Stomach (tissue), 9 donors: Measurements from ENCODE around the gene KBTBD4. TPM values are rescaled to one million over a fixed set of nuclear protein-coding genes. Genes with fewer than 3 reads are reported as not detected.

Source experiments
- DNase-seq, 2 donors: peaks; one replicate each; pipeline versions ENCODE4 v3.0.0 to v3.0.0-alpha.2; 2013 to 2019
- H3K27ac ChIP-seq, 5 donors: fragments of 200-600 bp in 4 of 5; sonication (generic) in 4 of 5; one replicate each; pipeline ENCODE4 v1.5.1; 2013 to 2019; ENCODE audit warnings: mild to moderate bottlenecking in 1 of 5, moderate library complexity in 1 of 5
- H3K27me3 ChIP-seq, 3 donors: fragments of 200-600 bp; sonication (generic); one replicate each; pipeline ENCODE4 v1.5.1; 2017 to 2019; ENCODE audit warnings: mixed run types in 1 of 3
- H3K36me3 ChIP-seq, 4 donors: fragments of 200-600 bp; sonication (generic); 1 replicate in 3 of 4; 2 replicates in 1 of 4; pipeline ENCODE4 v1.5.1; 2016 to 2019
- H3K4me1 ChIP-seq, 4 donors: fragments of 200-600 bp; sonication (generic); one replicate each; pipeline ENCODE4 v1.5.1; 2016 to 2019
- H3K4me3 ChIP-seq, 4 donors: fragments of 200-600 bp; sonication (generic) in 3 of 4; one replicate each; pipeline ENCODE4 v1.5.1; 2016 to 2019; ENCODE audit warnings: mild to moderate bottlenecking in 1 of 4
- H3K9me3 ChIP-seq, 4 donors: fragments of 200-600 bp; sonication (generic); one replicate each; pipeline ENCODE4 v1.5.1; 2016 to 2019
- CTCF ChIP-seq, 7 experiments: fragments of 450-650 bp in 4 of 7; fragments of 200-600 bp in 3 of 7; sonication (generic) in 3 of 7; IDR thresholded peaks; one replicate each; pipeline ENCODE4 v1.5.1; 2016 to 2019; ENCODE audit warnings: antibody characterized with exemption in 7 of 7, control low read depth in 2 of 7, mild to moderate bottlenecking in 1 of 7
- EP300 ChIP-seq: sonication (generic); formaldehyde crosslinking; IDR thresholded peaks from one replicate; pipeline ENCODE4 v1.6.1; 2017; ENCODE audit warnings: antibody characterized with exemption
- POLR2A ChIP-seq, 4 donors: fragments of 450-650 bp; IDR thresholded peaks; one replicate each; pipeline ENCODE4 v1.6.1; 2016; ENCODE audit warnings: antibody characterized with exemption in 4 of 4, control low read depth in 2 of 4, mild to moderate bottlenecking in 1 of 4, moderate library complexity in 1 of 4
- POLR2AphosphoS5 ChIP-seq, 3 donors: sonication (generic); formaldehyde crosslinking; IDR thresholded peaks; one replicate each; pipeline ENCODE4 v1.6.1; 2016; ENCODE audit warnings: antibody characterized with exemption in 3 of 3
- WGBS, 5 donors: extraction: QIAGEN DNeasy Blood & Tissue Kit in 3 of 5; methylation state at CpG; one replicate each; pipeline versions ENCODE4 v1.1.5 to v1.1.7; 2013 to 2018; 5-methylcytosine and 5-hydroxymethylcytosine counted together
- intact Hi-C: fragments of 100-400 bp; cut with DNase I; formaldehyde crosslinking; loops from one replicate; pipeline ENCODE4 v1.15.1; 2023; ENCODE audit warnings: low total_unique reads
- polyA plus RNA-seq, 3 donors: library from polyadenylated mRNA; stranded (reverse); fragments of 200-250 nt; gene quantifications; one replicate each; pipeline ENCODE4 v1.2.3, GENCODE V29; 2013
- total RNA-seq, 5 donors: library from RNA; depleted of rRNA; stranded (reverse); fragments of >200 nt; gene quantifications; one replicate each; pipeline versions ENCODE4 v1.1.0 to v1.2.3, GENCODE V29; 2014 to 2016
- donor health status: healthy with polysubstance abuse.
- donor health status: Bipolar disorder and iron deficiency.
- donor health status: healthy.

Gene KBTBD4
- total and polyA plus RNA-seq, 8 donors: 2.7 to 19.8 (median 11.5) TPM

DNA sequence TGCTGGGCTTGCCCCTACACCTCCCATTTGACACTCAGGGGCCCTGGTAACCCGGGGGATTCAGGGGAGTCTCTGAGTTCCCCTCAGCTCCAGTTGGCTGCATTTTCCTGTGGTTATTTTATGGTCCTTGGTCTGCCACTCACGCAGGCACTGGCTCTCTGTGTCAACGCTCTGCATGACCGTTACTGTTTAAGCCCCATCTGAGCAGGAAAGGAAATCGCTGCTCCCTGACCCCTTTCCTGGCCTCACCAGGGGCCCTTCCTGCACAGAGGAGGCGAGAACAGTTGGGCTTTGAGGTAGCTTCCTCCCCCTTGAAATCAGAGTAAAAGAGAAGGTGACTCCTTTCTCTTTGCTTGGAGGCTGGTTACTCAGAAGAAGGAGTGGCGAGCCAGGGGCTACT is 13.0 kb upstream of the KBTBD4 start:
- whole genome bisulfite sequencing, 5 donors: 37 to 62% (median 43%) methylated on average over 7 of the region's 7 CpGs
- H3K27me3 ChIP-seq: peaks cover 3 to 76% (median 37%) of the 10 kb centered on the region in 3 donors
- H3K4me1 ChIP-seq: peaks cover 13 to 26% (median 21%) of the 10 kb centered on the region in 4 donors
- no peak overlapping the region for H3K27ac ChIP-seq
- peak in 1 of 2 donors; percentile 42 for DNase-seq
- H3K9me3 ChIP-seq: no peaks in the 10 kb centered on the region
- H3K4me3 ChIP-seq: no peak overlapping the region
- no peak for TF ChIP-seq EP300
- H3K36me3 ChIP-seq: peaks cover 0 to 1% (median 0%) of the 10 kb centered on the region in 4 donors
- intact Hi-C loops: no loop called here

DNA sequence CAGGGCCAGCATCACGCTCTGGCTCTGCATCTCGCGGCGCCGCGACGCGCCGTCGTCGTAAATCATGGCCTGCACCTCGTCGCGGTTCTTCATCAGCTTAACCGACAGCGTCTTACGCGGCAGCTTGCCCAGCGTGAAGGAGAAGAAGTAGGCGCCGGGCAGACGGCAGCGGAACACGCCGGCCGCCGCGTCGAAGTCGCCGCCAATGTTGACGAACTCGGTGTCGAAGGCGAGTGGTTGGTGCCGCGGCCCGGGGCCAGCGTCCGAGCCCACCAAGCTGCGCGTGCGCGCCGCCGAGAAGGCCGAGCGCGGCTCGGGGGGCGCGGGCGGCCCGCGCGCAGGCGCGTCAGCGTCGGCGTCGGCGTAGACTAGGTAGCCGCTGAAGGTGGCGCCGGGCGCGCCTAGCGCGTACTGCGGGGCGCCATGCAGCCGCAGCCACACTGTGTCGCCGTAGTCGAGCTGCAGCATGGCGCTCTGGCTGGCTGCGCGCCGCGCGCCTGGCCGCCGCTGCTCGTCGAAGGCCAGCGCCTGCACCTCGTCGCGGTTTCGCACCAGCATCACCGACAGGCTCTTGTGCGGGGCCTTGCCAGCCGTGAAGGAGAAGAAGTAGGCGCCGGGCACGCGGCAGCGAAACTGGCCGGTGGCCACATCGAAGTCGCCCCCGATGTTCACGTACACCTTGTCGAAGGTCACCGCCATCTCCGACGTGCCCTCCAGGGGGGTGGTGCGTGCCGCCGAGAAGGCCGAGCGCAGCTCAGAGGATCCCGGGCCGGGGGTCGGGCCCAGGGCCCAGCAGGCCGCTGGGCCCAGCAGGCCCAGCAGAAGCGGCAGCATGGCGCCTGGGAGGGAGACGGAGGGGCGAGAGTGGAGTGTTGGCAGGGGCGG is 11.4 kb upstream of the KBTBD4 start:
- peaks cover 13 to 26% (median 21%) of the 10 kb centered on the region in 4 donors for H3K4me1 ChIP-seq
- DNase-seq: peak in 1 of 2 donors; percentile 87
- intact Hi-C loops: no loop called here
- 34 to 55% (median 47%) methylated on average over 28 to 122 of the region's 122 CpGs for WGBS, 5 donors
- TF ChIP-seq POLR2AphosphoS5 (IDR thresholded peaks at IDR 0.05) (no peak), EP300 (no peak)
- peaks cover 0 to 14% (median 6%) of the 10 kb centered on the region in 4 donors for H3K36me3 ChIP-seq
- peaks cover 3 to 65% (median 36%) of the 10 kb centered on the region in 3 donors for H3K27me3 ChIP-seq
- peak overlapping the region; percentile 30 to 43 (median 38) for H3K4me3 ChIP-seq
- H3K27ac ChIP-seq: peak overlapping the region in 1 of 5 donors; percentile 72
- no peaks in the 10 kb centered on the region for H3K9me3 ChIP-seq

GRCh38 chr11:47589584-47589976 is 10.8 kb upstream of the KBTBD4 start:
- peak overlapping the region; percentile 30 to 43 (median 38) for H3K4me3 ChIP-seq
- H3K36me3 ChIP-seq: peaks cover 5 to 21% (median 12%) of the 10 kb centered on the region in 4 donors
- H3K27me3 ChIP-seq: peaks cover 3 to 59% (median 29%) of the 10 kb centered on the region in 3 donors
- 20 to 78% (median 50%) methylated on average over 43 to 51 of the region's 51 CpGs for WGBS, 5 donors
- peak overlapping the region in 1 of 5 donors; percentile 72 for H3K27ac ChIP-seq
- H3K9me3 ChIP-seq: no peaks in the 10 kb centered on the region
- H3K4me1 ChIP-seq: peaks cover 13 to 26% (median 21%) of the 10 kb centered on the region in 4 donors
- intact Hi-C loops: no loop called here
- no peak for TF ChIP-seq CTCF (IDR thresholded peaks at IDR 0.05)
- no peak for TF ChIP-seq POLR2AphosphoS5 (IDR thresholded peaks at IDR 0.05)
- TF ChIP-seq POLR2A (IDR thresholded peaks at IDR 0.05): no peak
- no peak for TF ChIP-seq EP300
- peak in 1 of 2 donors; percentile 70 for DNase-seq

DNA sequence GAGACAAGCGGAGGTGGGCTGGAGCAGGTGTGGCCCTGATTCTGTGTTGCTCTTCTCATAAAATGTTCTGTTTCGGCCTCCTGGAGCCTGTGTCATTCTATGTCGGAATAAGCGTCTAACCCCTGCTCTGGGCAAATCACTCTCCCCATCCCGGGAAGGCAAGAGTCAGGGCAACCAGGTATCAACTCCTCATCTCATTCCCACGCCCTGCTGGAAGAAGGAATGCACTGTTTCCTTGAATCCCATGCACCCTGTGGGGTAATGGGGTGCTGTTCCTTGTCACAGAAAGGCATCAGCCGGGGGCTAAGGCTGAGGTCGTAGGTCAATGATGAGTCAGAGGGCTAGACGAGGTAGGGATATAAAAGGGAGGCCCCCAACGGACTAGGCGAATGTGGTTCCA is 10.3 kb upstream of the KBTBD4 start:
- Histone ChIP-seq H3K4me3 (peak overlapping the region in 3 of 4 donors; percentile 33 to 43 (median 42)), H3K27ac (peak overlapping the region in 1 of 5 donors; percentile 72), H3K9me3 (no peaks in the 10 kb centered on the region), H3K36me3 (peaks cover 10 to 25% (median 17%) of the 10 kb centered on the region in 4 donors), H3K4me1 (peaks cover 9 to 22% (median 17%) of the 10 kb centered on the region in 4 donors), H3K27me3 (peaks cover 3 to 54% (median 25%) of the 10 kb centered on the region in 3 donors)
- 72 to 80% (median 78%) methylated on average over 10 to 11 of the region's 11 CpGs for WGBS, 5 donors
- no peak for DNase-seq
- TF ChIP-seq EP300 (no peak), CTCF (IDR thresholded peaks at IDR 0.05) (no peak), POLR2AphosphoS5 (IDR thresholded peaks at IDR 0.05) (no peak), POLR2A (IDR thresholded peaks at IDR 0.05) (no peak)
- intact Hi-C loops: no loop called here

DNA sequence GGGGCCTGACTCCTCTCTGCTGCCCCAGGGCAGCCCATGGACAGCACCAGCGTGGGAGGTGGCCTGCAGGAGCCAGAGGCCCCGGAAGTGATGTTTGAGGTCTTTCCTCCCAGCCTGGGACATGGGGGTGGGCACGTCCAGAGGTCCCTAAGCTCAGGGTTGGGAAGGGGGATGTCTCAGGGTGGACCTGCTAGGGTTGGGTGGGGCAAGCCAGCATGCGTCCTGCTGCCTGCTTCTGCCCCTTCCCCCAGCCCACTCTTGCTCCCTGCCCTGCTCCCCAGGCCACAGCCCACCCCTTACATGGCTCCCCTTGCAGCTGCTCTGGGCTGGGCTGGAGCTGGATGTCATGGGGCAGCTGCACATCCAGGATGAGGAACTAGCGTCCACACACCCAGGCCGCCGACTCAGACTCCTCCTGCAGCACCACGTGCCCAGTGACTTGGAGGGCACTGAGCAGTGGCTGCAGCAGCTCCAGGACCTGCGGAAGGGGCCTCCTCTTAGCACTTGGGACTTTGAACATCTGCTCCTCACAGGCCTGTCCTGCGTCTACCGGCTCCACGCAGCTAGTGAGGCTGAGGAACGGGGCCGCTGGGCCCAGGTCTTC is 9.1 kb upstream of the KBTBD4 start:
- H3K36me3 ChIP-seq: peaks cover 23 to 38% (median 30%) of the 10 kb centered on the region in 4 donors
- intact Hi-C loops: no loop called here
- peak overlapping the region in 2 of 5 donors; percentile 0 to 27 for H3K27ac ChIP-seq
- peaks cover 2 to 41% (median 12%) of the 10 kb centered on the region in 3 donors for H3K27me3 ChIP-seq
- no peak overlapping the region for H3K4me3 ChIP-seq
- WGBS, 5 donors: 64 to 84% (median 77%) methylated on average over 6 to 14 of the region's 14 CpGs
- peaks cover 0 to 12% (median 8%) of the 10 kb centered on the region in 4 donors for H3K4me1 ChIP-seq
- no peaks in the 10 kb centered on the region for H3K9me3 ChIP-seq
- peak in 1 of 2 donors; percentile 43 for DNase-seq
- TF ChIP-seq POLR2AphosphoS5 (IDR thresholded peaks at IDR 0.05) (no peak), CTCF (IDR thresholded peaks at IDR 0.05) (no peak), EP300 (no peak), POLR2A (IDR thresholded peaks at IDR 0.05) (no peak)
